GM23338 (cell line): Measurements from ENCODE around the gene ADGRD1.

Source experiments
- CREB1 ChIP-seq: fragments of 250-450 bp; sonication (Bioruptor Pico); IDR thresholded peaks from 2 replicates; pipeline ENCODE4 v1.5.0; 2020; ENCODE audit warnings: low read depth, mild to moderate bottlenecking, moderate library complexity
- EZH2 ChIP-seq: fragments of 200-600 bp; sonication (generic); IDR thresholded peaks from one replicate; pipeline ENCODE4 v1.8.0; 2017; ENCODE audit warnings: antibody characterized with exemption, mild to moderate bottlenecking, low read depth; ENCODE audit not compliant: unreplicated experiment
- EZH2phosphoT487 ChIP-seq: fragments of 200-600 bp; sonication (generic); IDR thresholded peaks from one replicate; pipeline ENCODE4 v1.8.1; 2018; ENCODE audit warnings: antibody characterized with exemption; ENCODE audit not compliant: unreplicated experiment
- POLR2AphosphoS5 ChIP-seq: IDR thresholded peaks from 2 replicates; pipeline ENCODE4 v1.6.1; 2016; ENCODE audit warnings: antibody characterized with exemption, low read depth
- TF ChIP-seq, protein P1 (sequence below), 2 experiments: fragments of 200-600 bp in 1 of 2; sonication (generic) in 1 of 2; conservative IDR thresholded peaks; 2 replicates each; pipeline versions ENCODE4 v1.5.1 to v1.6.1; 2016 to 2017; ENCODE audit warnings: antibody characterized with exemption in 2 of 2, low read depth in 2 of 2, mild to moderate bottlenecking in 2 of 2, moderate library complexity in 1 of 2
- TF ChIP-seq, protein P2 (sequence below): IDR thresholded peaks from 2 replicates; pipeline ENCODE4 v1.6.1; 2016; ENCODE audit warnings: antibody characterized with exemption
- TF ChIP-seq, protein P3 (sequence below): IDR thresholded peaks from one replicate; pipeline ENCODE4 v1.6.1; 2018; ENCODE audit warnings: antibody characterized with exemption; ENCODE audit not compliant: unreplicated experiment

DNA sequence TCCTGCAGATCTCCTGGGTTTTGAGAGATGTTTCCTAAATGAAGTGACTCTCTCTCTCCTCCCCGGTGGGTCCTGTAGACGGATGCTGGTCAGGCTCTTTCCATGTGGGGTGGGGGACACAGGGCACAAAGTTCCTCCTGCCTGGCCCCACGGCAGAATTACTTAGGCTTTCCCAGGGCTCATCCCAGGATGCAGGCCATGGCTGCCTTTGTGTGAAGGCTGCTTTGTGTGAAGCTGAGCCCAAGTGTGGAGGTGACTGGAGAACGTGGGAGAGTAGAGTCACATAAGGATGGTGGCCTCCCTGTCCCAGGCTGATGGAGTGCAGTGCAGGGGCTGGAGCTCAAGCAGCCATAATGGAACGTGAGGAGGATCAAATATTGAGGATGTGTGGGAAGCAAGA, 200.2 kb downstream of the ADGRD1 start:
- TF ChIP-seq, protein P1, sequence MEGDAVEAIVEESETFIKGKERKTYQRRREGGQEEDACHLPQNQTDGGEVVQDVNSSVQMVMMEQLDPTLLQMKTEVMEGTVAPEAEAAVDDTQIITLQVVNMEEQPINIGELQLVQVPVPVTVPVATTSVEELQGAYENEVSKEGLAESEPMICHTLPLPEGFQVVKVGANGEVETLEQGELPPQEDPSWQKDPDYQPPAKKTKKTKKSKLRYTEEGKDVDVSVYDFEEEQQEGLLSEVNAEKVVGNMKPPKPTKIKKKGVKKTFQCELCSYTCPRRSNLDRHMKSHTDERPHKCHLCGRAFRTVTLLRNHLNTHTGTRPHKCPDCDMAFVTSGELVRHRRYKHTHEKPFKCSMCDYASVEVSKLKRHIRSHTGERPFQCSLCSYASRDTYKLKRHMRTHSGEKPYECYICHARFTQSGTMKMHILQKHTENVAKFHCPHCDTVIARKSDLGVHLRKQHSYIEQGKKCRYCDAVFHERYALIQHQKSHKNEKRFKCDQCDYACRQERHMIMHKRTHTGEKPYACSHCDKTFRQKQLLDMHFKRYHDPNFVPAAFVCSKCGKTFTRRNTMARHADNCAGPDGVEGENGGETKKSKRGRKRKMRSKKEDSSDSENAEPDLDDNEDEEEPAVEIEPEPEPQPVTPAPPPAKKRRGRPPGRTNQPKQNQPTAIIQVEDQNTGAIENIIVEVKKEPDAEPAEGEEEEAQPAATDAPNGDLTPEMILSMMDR (conservative IDR thresholded peaks at IDR 0.05; ENCODE audit: low read depth in 2 of 2), result no peak
- no peak for TF ChIP-seq EZH2phosphoT487
- TF ChIP-seq POLR2AphosphoS5, result no peak
- TF ChIP-seq, protein P2, sequence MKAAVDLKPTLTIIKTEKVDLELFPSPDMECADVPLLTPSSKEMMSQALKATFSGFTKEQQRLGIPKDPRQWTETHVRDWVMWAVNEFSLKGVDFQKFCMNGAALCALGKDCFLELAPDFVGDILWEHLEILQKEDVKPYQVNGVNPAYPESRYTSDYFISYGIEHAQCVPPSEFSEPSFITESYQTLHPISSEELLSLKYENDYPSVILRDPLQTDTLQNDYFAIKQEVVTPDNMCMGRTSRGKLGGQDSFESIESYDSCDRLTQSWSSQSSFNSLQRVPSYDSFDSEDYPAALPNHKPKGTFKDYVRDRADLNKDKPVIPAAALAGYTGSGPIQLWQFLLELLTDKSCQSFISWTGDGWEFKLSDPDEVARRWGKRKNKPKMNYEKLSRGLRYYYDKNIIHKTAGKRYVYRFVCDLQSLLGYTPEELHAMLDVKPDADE, result no peak
- no peak for TF ChIP-seq EZH2
- TF ChIP-seq, protein P3, sequence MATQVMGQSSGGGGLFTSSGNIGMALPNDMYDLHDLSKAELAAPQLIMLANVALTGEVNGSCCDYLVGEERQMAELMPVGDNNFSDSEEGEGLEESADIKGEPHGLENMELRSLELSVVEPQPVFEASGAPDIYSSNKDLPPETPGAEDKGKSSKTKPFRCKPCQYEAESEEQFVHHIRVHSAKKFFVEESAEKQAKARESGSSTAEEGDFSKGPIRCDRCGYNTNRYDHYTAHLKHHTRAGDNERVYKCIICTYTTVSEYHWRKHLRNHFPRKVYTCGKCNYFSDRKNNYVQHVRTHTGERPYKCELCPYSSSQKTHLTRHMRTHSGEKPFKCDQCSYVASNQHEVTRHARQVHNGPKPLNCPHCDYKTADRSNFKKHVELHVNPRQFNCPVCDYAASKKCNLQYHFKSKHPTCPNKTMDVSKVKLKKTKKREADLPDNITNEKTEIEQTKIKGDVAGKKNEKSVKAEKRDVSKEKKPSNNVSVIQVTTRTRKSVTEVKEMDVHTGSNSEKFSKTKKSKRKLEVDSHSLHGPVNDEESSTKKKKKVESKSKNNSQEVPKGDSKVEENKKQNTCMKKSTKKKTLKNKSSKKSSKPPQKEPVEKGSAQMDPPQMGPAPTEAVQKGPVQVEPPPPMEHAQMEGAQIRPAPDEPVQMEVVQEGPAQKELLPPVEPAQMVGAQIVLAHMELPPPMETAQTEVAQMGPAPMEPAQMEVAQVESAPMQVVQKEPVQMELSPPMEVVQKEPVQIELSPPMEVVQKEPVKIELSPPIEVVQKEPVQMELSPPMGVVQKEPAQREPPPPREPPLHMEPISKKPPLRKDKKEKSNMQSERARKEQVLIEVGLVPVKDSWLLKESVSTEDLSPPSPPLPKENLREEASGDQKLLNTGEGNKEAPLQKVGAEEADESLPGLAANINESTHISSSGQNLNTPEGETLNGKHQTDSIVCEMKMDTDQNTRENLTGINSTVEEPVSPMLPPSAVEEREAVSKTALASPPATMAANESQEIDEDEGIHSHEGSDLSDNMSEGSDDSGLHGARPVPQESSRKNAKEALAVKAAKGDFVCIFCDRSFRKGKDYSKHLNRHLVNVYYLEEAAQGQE, result no peak
- TF ChIP-seq CREB1 (CRISPR knock-in tag), result no peak
